Esophagus muscularis mucosa (tissue), 4 donors: Measurements from ENCODE around the gene HLCS. TPM values are rescaled to one million over a fixed set of nuclear protein-coding genes. Genes with fewer than 3 reads are reported as not detected.

ENCODE experiments used
- DNase-seq: peaks from one replicate; pipeline ENCODE4 v3.0.0-alpha.2; 2017; ENCODE audit errors: extremely low spot score
- H3K27ac ChIP-seq, 4 donors: fragments of 200-600 bp; sonication (generic); replicated peaks in 1 of 4; 1 replicate in 3 of 4; 2 replicates in 1 of 4; pipeline ENCODE4 v1.5.1; 2016 to 2019; ENCODE audit warnings: mild to moderate bottlenecking in 1 of 4
- H3K27me3 ChIP-seq, 4 donors: fragments of 200-600 bp; sonication (generic); one replicate each; pipeline versions ENCODE4 v1.5.1 to v1.6.0; 2016 to 2019
- H3K36me3 ChIP-seq, 4 donors: fragments of 200-600 bp; sonication (generic); one replicate each; pipeline ENCODE4 v1.5.1; 2016 to 2019
- H3K4me1 ChIP-seq, 4 donors: fragments of 200-600 bp; sonication (generic); one replicate each; pipeline ENCODE4 v1.5.1; 2016 to 2019
- H3K4me3 ChIP-seq, 4 donors: fragments of 200-600 bp; sonication (generic); 1 replicate in 2 of 4; 2 replicates in 2 of 4; pipeline ENCODE4 v1.5.1; 2016 to 2019; ENCODE audit warnings: mild to moderate bottlenecking in 4 of 4, moderate library complexity in 1 of 4
- H3K9me3 ChIP-seq, 4 donors: fragments of 200-600 bp; sonication (generic); 1 replicate in 3 of 4; 2 replicates in 1 of 4; pipeline ENCODE4 v1.5.1; 2016 to 2019
- CTCF ChIP-seq, 3 experiments: fragments of 200-600 bp in 2 of 3; fragments of 450-650 bp in 1 of 3; sonication (generic) in 2 of 3; IDR thresholded peaks; one replicate each; pipeline ENCODE4 v1.5.1; 2017 to 2019; ENCODE audit warnings: antibody characterized with exemption in 3 of 3, mild to moderate bottlenecking in 2 of 3, moderate library complexity in 1 of 3
- EP300 ChIP-seq: sonication (generic); formaldehyde crosslinking; IDR thresholded peaks from one replicate; pipeline ENCODE4 v1.6.1; 2017; ENCODE audit warnings: antibody characterized with exemption
- POLR2A ChIP-seq: fragments of 450-650 bp; IDR thresholded peaks from one replicate; pipeline ENCODE4 v1.6.1; 2017; ENCODE audit warnings: antibody characterized with exemption, moderate library complexity, mild to moderate bottlenecking, low read depth
- POLR2AphosphoS5 ChIP-seq, 2 donors: sonication (generic); formaldehyde crosslinking; IDR thresholded peaks; one replicate each; pipeline ENCODE4 v1.6.1; 2017; ENCODE audit warnings: antibody characterized with exemption in 2 of 2
- WGBS: methylation state at CpG from one replicate; pipeline ENCODE4 v1.1.5; 2018; 5-methylcytosine and 5-hydroxymethylcytosine counted together
- intact Hi-C: fragments of 100-400 bp; cut with DNase I; formaldehyde crosslinking; loops from one replicate; pipeline ENCODE4 v1.15.1; 2023
- total RNA-seq, 4 donors: library from RNA; depleted of rRNA; stranded (reverse); fragments of >200 nt; gene quantifications; one replicate each; pipeline versions ENCODE4 v1.1.0 to v1.2.1, GENCODE V29; 2016

The HLCS gene
- total RNA-seq, 4 donors from 2014 or later, result 15.9 to 25.3 (median 22.0) TPM

DNA sequence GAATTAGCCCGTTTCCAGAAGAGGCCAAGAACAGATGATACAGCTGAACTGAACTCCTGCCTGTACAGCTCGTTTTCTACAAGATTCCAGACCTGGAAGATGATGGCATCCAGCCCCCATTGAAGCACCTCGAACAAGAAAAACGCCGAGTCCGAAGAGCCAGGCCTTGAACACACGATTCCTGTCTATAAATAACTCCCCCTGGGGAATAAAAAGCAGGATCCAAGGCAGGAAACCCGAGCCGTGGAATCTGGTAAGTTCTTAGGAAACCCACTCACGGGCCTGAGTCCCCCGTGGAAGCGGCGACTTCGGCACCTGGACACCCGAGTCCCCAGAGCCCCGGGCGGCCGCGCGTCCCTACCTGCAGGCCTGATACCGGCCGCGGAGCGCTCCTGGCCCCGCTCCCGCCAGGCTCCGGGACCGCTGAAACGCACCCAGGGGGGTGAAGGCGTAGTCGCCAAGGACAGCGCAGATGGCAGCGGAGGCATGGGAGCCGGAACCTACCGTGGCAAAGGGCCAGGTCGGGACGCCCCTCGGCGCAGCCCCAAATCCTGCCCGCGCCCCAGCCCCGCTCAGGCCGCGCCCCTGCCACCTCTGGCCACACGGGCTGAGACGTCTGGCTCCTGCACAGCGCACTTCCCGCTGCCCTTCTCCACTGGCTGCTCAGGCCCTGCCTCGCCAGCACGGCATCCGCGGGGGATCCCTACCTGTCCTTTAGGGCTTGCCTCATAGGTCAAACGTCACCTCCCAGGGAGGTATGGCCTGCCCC lies 14.0 kb upstream of the HLCS start:
- 20% methylated on average over 10 of the region's 53 CpGs for WGBS
- Histone ChIP-seq H3K4me3 (peak overlapping the region; percentile 54 to 64 (median 58)), H3K27ac (peak overlapping the region; percentile 15 to 50 (median 26)), H3K36me3 (no peaks in the 10 kb centered on the region), H3K27me3 (no peaks in the 10 kb centered on the region), H3K4me1 (peaks cover 6 to 20% (median 12%) of the 10 kb centered on the region in 4 donors), H3K9me3 (no peaks in the 10 kb centered on the region)
- DNase-seq, result no peak
- TF ChIP-seq CTCF (IDR thresholded peaks at IDR 0.05) (no peak), EP300 (no peak), POLR2AphosphoS5 (IDR thresholded peaks at IDR 0.05) (no peak), POLR2A (no peak)
- intact Hi-C loops, result no loop called here

- 41% methylated on average over 8 of the region's 8 CpGs for WGBS
- Histone ChIP-seq H3K27ac (peak overlapping the region in 1 of 4 donors; percentile 18), H3K4me3 (no peak overlapping the region), H3K9me3 (no peaks in the 10 kb centered on the region), H3K27me3 (no peaks in the 10 kb centered on the region), H3K36me3 (no peaks in the 10 kb centered on the region), H3K4me1 (peaks cover 6 to 20% (median 12%) of the 10 kb centered on the region in 4 donors)
- peak; percentile 17 to 38 (median 35) for TF ChIP-seq CTCF (IDR thresholded peaks at IDR 0.05)
- TF ChIP-seq EP300, result no peak
- intact Hi-C loops, result no loop called here
- DNase-seq, result no peak
Measured at GRCh38 chr21:36976882-36977651, 10.6 kb upstream of the HLCS start.

- no peak for TF ChIP-seq POLR2AphosphoS5 (IDR thresholded peaks at IDR 0.05)
- TF ChIP-seq POLR2A, result no peak
- no peak for TF ChIP-seq EP300
- TF ChIP-seq CTCF (IDR thresholded peaks at IDR 0.05), result no peak
- peaks cover 6 to 20% (median 12%) of the 10 kb centered on the region in 4 donors for H3K4me1 ChIP-seq
- no peaks in the 10 kb centered on the region for H3K36me3 ChIP-seq
- intact Hi-C loops, result no loop called here
- H3K27me3 ChIP-seq, result no peaks in the 10 kb centered on the region
- no peak overlapping the region for H3K4me3 ChIP-seq
- H3K9me3 ChIP-seq, result no peaks in the 10 kb centered on the region
- no peak overlapping the region for H3K27ac ChIP-seq
- no peak for DNase-seq
- WGBS, result 82% methylated on average over 5 of the region's 5 CpGs
Measured at GRCh38 chr21:36976228-36976861, 9.9 kb upstream of the HLCS start.

DNA sequence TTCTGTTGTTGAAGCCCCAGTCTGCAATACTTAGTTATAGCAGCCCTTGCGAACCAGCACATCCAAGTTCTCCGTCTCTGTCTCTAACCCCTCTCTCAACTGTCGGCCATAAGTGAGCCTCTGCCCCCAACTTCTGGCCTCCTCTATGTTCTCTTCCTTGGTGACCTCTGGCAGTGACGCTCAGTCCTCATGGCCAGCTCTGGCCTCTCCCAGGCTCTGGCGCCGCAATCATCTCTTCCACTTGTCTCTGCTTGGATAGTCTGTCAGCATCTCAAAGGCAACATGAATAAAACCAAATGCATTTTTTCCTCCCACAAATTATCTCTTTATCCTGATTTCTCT lies 8.4 kb upstream of the HLCS start:
- H3K27me3 ChIP-seq, result no peaks in the 10 kb centered on the region
- DNase-seq, result no peak
- H3K4me1 ChIP-seq, result peaks cover 0 to 7% (median 0%) of the 10 kb centered on the region in 4 donors
- TF ChIP-seq POLR2AphosphoS5 (IDR thresholded peaks at IDR 0.05) (no peak), EP300 (no peak), POLR2A (no peak), CTCF (IDR thresholded peaks at IDR 0.05) (no peak)
- WGBS, result 93% methylated on average over 6 of the region's 6 CpGs
- H3K4me3 ChIP-seq, result no peak overlapping the region
- H3K27ac ChIP-seq, result no peak overlapping the region
- intact Hi-C loops, result no loop called here
- no peaks in the 10 kb centered on the region for H3K36me3 ChIP-seq
- H3K9me3 ChIP-seq, result no peaks in the 10 kb centered on the region
